Activated T-cell treated with anti-CD3 and anti-CD28 coated beads, Interleukin-2, amount 50 U/mL, for 24 hours (primary cell): ENCODE data around the gene ARL6IP6.

ENCODE experiments used
- DNase-seq: peaks from one replicate; pipeline ENCODE4 v3.0.0-alpha.2; 2020
- H3K27ac Mint-ChIP-seq: 2 replicates; pipeline ENCODE4 v1.8.0; 2020; ENCODE audit warnings: mild to moderate bottlenecking, mixed read lengths
- H3K27me3 Mint-ChIP-seq: 2 replicates; pipeline ENCODE4 v1.8.0; 2020; ENCODE audit warnings: mixed read lengths
- H3K36me3 Mint-ChIP-seq: 2 replicates; pipeline ENCODE4 v1.8.0; 2020; ENCODE audit warnings: low read depth, mixed read lengths
- H3K4me1 Mint-ChIP-seq: 2 replicates; pipeline ENCODE4 v1.8.0; 2020; ENCODE audit warnings: low read depth, mixed read lengths
- H3K4me3 Mint-ChIP-seq: 2 replicates; pipeline ENCODE4 v1.8.0; 2020; ENCODE audit warnings: mild to moderate bottlenecking, moderate library complexity, mixed read lengths
- H3K9me3 Mint-ChIP-seq: 2 replicates; pipeline ENCODE4 v1.8.0; 2020; ENCODE audit warnings: mixed read lengths

ARL6IP6 gene

GRCh38 chr2:152804687-152805408 lies 86.4 kb downstream of the ARL6IP6 start:
- no peak overlapping the region for H3K4me3 Mint-ChIP-seq
- no peak overlapping the region for H3K27ac Mint-ChIP-seq
- no peak for DNase-seq
- no peaks in the 10 kb centered on the region for H3K27me3 Mint-ChIP-seq
- H3K9me3 Mint-ChIP-seq, result no peaks in the 10 kb centered on the region
- H3K4me1 Mint-ChIP-seq, result peaks cover 5% of the 10 kb centered on the region
- no peaks in the 10 kb centered on the region for H3K36me3 Mint-ChIP-seq

GRCh38 chr2:152811916-152812315 lies 93.5 kb downstream of the ARL6IP6 start:
- H3K27ac Mint-ChIP-seq, result no peak overlapping the region
- no peaks in the 10 kb centered on the region for H3K36me3 Mint-ChIP-seq
- DNase-seq, result no peak
- no peaks in the 10 kb centered on the region for H3K4me1 Mint-ChIP-seq
- no peak overlapping the region for H3K4me3 Mint-ChIP-seq
- H3K27me3 Mint-ChIP-seq, result peaks cover 29% of the 10 kb centered on the region
- H3K9me3 Mint-ChIP-seq, result peaks cover 19% of the 10 kb centered on the region
